Astrocyte (in vitro differentiated cells and primary cell): Measurements from ENCODE around the gene PTPMT1.

Experiments
- CTCF ChIP-seq: IDR thresholded peaks from 2 replicates; pipeline ENCODE4 v1.5.1; 2011; ENCODE audit warnings: low read depth, mild to moderate bottlenecking, inconsistent platforms, low read length, moderate library complexity; ENCODE audit not compliant: insufficient read depth
- EZH2 ChIP-seq: IDR thresholded peaks from 2 replicates; pipeline ENCODE4 v1.6.1; 2012; ENCODE audit warnings: mild to moderate bottlenecking, low read length, inconsistent platforms; ENCODE audit not compliant: insufficient read depth

- TF ChIP-seq CTCF (no peak), EZH2 (no peak)
Observed at GRCh38 chr11:47558695-47559094, 6.7 kb upstream of the PTPMT1 start.
